Esophagus muscularis mucosa (tissue), 4 donors: ENCODE results near the gene ARL15.

Source experiments
- CTCF ChIP-seq, 3 experiments: fragments of 200-600 bp in 2 of 3; fragments of 450-650 bp in 1 of 3; sonication (generic) in 2 of 3; IDR thresholded peaks; one replicate each; pipeline ENCODE4 v1.5.1; 2017 to 2019; ENCODE audit warnings: antibody characterized with exemption in 3 of 3, mild to moderate bottlenecking in 2 of 3, moderate library complexity in 1 of 3
- EP300 ChIP-seq: sonication (generic); formaldehyde crosslinking; IDR thresholded peaks from one replicate; pipeline ENCODE4 v1.6.1; 2017; ENCODE audit warnings: antibody characterized with exemption
- POLR2A ChIP-seq: fragments of 450-650 bp; IDR thresholded peaks from one replicate; pipeline ENCODE4 v1.6.1; 2017; ENCODE audit warnings: antibody characterized with exemption, moderate library complexity, mild to moderate bottlenecking, low read depth
- POLR2AphosphoS5 ChIP-seq, 2 donors: sonication (generic); formaldehyde crosslinking; IDR thresholded peaks; one replicate each; pipeline ENCODE4 v1.6.1; 2017; ENCODE audit warnings: antibody characterized with exemption in 2 of 2

DNA sequence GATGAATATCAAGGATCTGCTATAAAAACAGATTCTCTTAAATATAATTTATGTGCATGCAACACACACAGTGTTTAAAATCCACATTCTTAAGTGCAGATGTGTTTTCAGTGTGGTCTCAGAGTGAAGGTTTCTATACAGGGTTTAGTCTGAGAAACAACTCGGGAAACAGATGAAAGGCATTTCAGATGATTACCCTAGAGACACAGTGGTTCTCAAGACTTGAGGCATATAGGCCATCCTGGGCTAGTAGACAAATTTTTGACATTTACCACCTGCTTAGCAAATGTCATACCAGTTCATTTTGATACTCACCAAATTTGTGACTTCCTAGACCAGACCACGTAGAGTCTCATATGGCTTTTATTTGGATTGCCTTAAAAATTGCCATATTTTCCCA, 216.5 kb downstream of the ARL15 start:
- no peak for TF ChIP-seq POLR2A
- no peak for TF ChIP-seq POLR2AphosphoS5 (IDR thresholded peaks at IDR 0.05)
- no peak for TF ChIP-seq CTCF (IDR thresholded peaks at IDR 0.05)
- no peak for TF ChIP-seq EP300
